Smooth muscle cell (in vitro differentiated cells): ENCODE measurements around the gene AP4E1. TPM values are rescaled to one million over a fixed set of nuclear protein-coding genes. Genes with fewer than 3 reads are reported as not detected.

Experiments
- DNase-seq: peaks from one replicate; lab custom pipeline; 2025; ENCODE audit not compliant: unreplicated experiment; lab: John Stamatoyannopoulos, UW
- H2AFZ ChIP-seq: fragments of 200-600 bp; sonication (generic); 2 replicates; pipeline ENCODE4 v1.6.0; 2016; ENCODE audit warnings: antibody characterized with exemption, low read depth, mild to moderate bottlenecking
- H3F3A ChIP-seq: fragments of 200-600 bp; sonication (generic); 2 replicates; pipeline ENCODE4 v1.6.0; 2017; ENCODE audit warnings: antibody characterized with exemption, low read depth
- H3K27ac ChIP-seq: fragments of 200-600 bp; sonication (generic); 2 replicates; pipeline ENCODE4 v1.5.1; 2016; ENCODE audit warnings: low read depth, mild to moderate bottlenecking
- H3K27me3 ChIP-seq: fragments of 200-600 bp; sonication (generic); 2 replicates; pipeline ENCODE4 v1.6.1; 2016; ENCODE audit warnings: low read depth, mild to moderate bottlenecking
- H3K36me3 ChIP-seq: fragments of 200-600 bp; sonication (generic); 2 replicates; pipeline ENCODE4 v1.5.1; 2016; ENCODE audit warnings: low read depth
- H3K4me1 ChIP-seq: fragments of 200-600 bp; sonication (generic); 2 replicates; pipeline ENCODE4 v1.5.1; 2016; ENCODE audit warnings: low read depth
- H3K4me2 ChIP-seq: fragments of 200-600 bp; sonication (generic); 2 replicates; pipeline ENCODE4 v1.6.0; 2016; ENCODE audit warnings: mild to moderate bottlenecking
- H3K4me3 ChIP-seq: fragments of 200-600 bp; sonication (generic); 2 replicates; pipeline ENCODE4 v1.5.1; 2016; ENCODE audit warnings: mild to moderate bottlenecking
- H3K79me2 ChIP-seq: fragments of 200-600 bp; sonication (generic); 2 replicates; pipeline ENCODE4 v1.6.0; 2016; ENCODE audit warnings: low read depth, mild to moderate bottlenecking
- H3K9ac ChIP-seq: fragments of 200-600 bp; sonication (generic); 2 replicates; pipeline ENCODE4 v1.6.0; 2016; ENCODE audit warnings: low read depth
- H3K9me3 ChIP-seq: fragments of 200-600 bp; sonication (generic); replicated peaks from 2 replicates; pipeline ENCODE4 v1.5.1; 2016; ENCODE audit warnings: low read depth
- H4K20me1 ChIP-seq: fragments of 200-600 bp; sonication (generic); 2 replicates; pipeline ENCODE4 v1.6.0; 2016; ENCODE audit warnings: low read depth
- WGBS: methylation state at CpG from one replicate; pipeline ENCODE4 v1.1.7; 2016; ENCODE audit warnings: low lambda C conversion rate; 5-methylcytosine and 5-hydroxymethylcytosine counted together
- polyA plus RNA-seq: library from polyadenylated mRNA; unstranded; fragments of >200 nt; fragmentation: Nextera tagmentation; extraction: Ambion mirVana; gene quantifications from 2 replicates; pipeline ENCODE4 v1.2.1, GENCODE V29; 2016
- total RNA-seq: library from RNA; depleted of rRNA; stranded (reverse); fragments of >200 nt; gene quantifications from 2 replicates; pipeline ENCODE4 v1.2.3, GENCODE V29; 2014
- TF ChIP-seq, protein P1 (sequence below): fragments of 200-600 bp; sonication (generic); IDR thresholded peaks from 2 replicates; pipeline ENCODE4 v1.5.1; 2017; ENCODE audit warnings: borderline replicate concordance, mild to moderate bottlenecking, antibody characterized with exemption; ENCODE audit not compliant: insufficient read depth, poor library complexity, severe bottlenecking

AP4E1 gene
- total and polyA plus RNA-seq, 2 experiments from 2014 or later: 2.3 to 8.2 TPM

DNA sequence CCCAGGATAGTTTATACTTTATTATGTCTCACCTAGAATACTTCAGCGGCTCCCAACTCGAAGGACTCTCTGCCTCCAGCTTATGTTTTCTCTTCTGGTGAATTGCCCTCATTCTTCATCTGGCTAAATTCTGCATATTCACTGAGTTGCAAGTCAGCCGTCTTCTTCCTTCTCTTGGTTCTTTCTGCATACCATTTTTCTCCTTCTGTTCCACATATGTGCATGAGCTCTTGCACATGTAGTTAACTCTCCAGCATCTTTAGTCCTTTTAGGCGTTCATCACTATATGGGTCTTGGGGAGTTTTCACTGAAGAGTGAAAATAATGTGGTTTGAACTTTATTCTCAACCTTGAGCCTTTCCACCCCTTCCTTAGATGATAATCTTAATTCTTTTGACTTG, 70.1 kb downstream of the AP4E1 start:
- Histone ChIP-seq H3K4me1 (peaks cover 14% of the 10 kb centered on the region), H4K20me1 (peaks cover 22% of the 10 kb centered on the region), H2AFZ (no peak overlapping the region), H3F3A (peaks cover 8% of the 10 kb centered on the region), H3K36me3 (peaks cover 4% of the 10 kb centered on the region), H3K4me2 (peak overlapping the region; percentile 56), H3K27me3 (no peaks in the 10 kb centered on the region), H3K9ac (no peak overlapping the region), H3K4me3 (no peak overlapping the region), H3K79me2 (no peaks in the 10 kb centered on the region), H3K9me3 (peaks cover 2% of the 10 kb centered on the region), H3K27ac (no peak overlapping the region)
- DNase-seq: no peak
- TF ChIP-seq, protein P1, sequence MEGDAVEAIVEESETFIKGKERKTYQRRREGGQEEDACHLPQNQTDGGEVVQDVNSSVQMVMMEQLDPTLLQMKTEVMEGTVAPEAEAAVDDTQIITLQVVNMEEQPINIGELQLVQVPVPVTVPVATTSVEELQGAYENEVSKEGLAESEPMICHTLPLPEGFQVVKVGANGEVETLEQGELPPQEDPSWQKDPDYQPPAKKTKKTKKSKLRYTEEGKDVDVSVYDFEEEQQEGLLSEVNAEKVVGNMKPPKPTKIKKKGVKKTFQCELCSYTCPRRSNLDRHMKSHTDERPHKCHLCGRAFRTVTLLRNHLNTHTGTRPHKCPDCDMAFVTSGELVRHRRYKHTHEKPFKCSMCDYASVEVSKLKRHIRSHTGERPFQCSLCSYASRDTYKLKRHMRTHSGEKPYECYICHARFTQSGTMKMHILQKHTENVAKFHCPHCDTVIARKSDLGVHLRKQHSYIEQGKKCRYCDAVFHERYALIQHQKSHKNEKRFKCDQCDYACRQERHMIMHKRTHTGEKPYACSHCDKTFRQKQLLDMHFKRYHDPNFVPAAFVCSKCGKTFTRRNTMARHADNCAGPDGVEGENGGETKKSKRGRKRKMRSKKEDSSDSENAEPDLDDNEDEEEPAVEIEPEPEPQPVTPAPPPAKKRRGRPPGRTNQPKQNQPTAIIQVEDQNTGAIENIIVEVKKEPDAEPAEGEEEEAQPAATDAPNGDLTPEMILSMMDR: no peak
- 77% methylated on average over 4 of the region's 4 CpGs for WGBS

DNA sequence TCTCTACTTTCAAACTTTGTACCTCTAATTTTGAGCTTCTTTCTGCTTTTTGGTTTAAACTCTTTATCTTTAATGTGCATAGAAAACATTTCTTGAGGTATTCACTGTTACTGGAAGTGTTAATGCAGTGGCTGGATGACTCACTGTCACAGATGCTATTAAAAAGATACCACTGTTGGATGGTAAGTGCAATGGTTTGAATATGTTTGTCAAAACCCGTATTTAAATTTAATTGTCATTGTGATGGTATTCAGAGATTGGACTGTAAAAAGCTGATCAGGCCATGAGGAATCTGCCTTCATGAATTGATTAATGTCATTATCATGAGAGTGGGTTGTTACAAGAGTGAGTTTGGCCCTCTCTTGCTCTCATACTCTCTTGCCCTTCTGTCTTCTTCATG, 70.6 kb downstream of the AP4E1 start:
- TF ChIP-seq, protein P1: no peak
- no peak for DNase-seq
- H3K4me2 ChIP-seq: peak overlapping the region; percentile 56
- H3K79me2 ChIP-seq: no peaks in the 10 kb centered on the region
- peaks cover 8% of the 10 kb centered on the region for H3F3A ChIP-seq
- H3K27me3 ChIP-seq: no peaks in the 10 kb centered on the region
- peaks cover 4% of the 10 kb centered on the region for H3K36me3 ChIP-seq
- H3K9ac ChIP-seq: no peak overlapping the region
- no peak overlapping the region for H3K4me3 ChIP-seq
- WGBS: 3% methylated on average over 1 of the region's 1 CpG
- peaks cover 14% of the 10 kb centered on the region for H3K4me1 ChIP-seq
- H2AFZ ChIP-seq: no peak overlapping the region
- H3K9me3 ChIP-seq: no peaks in the 10 kb centered on the region
- no peak overlapping the region for H3K27ac ChIP-seq
- H4K20me1 ChIP-seq: peaks cover 22% of the 10 kb centered on the region

DNA sequence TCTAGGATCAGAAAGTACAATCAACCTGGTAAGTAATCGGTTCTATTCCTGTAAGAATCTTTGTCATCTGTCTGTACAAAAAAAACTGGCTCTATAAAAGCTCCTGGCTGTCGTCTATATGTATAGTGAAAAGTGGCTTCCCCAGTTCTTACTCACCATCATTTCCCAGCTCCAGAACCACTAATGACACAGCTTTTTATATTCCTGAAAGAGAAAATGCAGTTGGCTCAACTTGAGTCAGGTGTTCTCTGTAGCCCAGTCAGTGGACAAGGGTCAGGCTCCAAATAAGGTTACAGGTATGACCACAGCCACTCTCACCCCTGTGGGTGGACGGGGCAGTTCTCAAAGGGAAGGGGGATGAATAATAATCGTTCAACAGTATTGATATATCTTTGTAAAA, 85.1 kb downstream of the AP4E1 start:
- H4K20me1 ChIP-seq: no peaks in the 10 kb centered on the region
- peak overlapping the region; percentile 51 for H3K27ac ChIP-seq
- H3K4me1 ChIP-seq: no peaks in the 10 kb centered on the region
- H3K9ac ChIP-seq: no peak overlapping the region
- WGBS: 69% methylated on average over 4 of the region's 4 CpGs
- no peak overlapping the region for H3K4me2 ChIP-seq
- H3K9me3 ChIP-seq: no peaks in the 10 kb centered on the region
- TF ChIP-seq, protein P1: no peak
- H3K27me3 ChIP-seq: no peaks in the 10 kb centered on the region
- no peak overlapping the region for H2AFZ ChIP-seq
- no peaks in the 10 kb centered on the region for H3K79me2 ChIP-seq
- no peak for DNase-seq
- no peaks in the 10 kb centered on the region for H3K36me3 ChIP-seq
- no peak overlapping the region for H3K4me3 ChIP-seq
- H3F3A ChIP-seq: no peaks in the 10 kb centered on the region

DNA sequence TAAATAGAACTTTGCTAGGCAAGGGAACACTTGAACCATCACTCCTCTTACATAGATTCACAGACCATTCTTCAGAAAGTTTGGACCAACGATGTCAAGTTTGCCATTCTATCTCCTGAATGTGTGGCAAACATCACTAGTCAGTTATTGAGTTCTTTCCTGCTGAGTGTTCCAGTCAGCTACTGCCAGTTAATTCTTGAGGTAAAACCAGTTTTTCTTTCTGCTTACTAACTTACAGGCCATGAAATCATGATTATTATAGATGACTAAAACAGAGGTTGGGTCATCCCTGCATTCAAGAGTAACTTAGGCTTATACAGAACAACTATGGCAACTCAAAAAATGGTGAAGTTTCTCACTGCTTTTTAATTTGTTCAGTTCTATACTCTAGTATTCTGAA, 88.2 kb downstream of the AP4E1 start:
- Histone ChIP-seq H3K9me3 (no peaks in the 10 kb centered on the region), H4K20me1 (no peaks in the 10 kb centered on the region), H2AFZ (no peak overlapping the region), H3K4me1 (no peaks in the 10 kb centered on the region), H3K36me3 (no peaks in the 10 kb centered on the region), H3K79me2 (no peaks in the 10 kb centered on the region), H3K9ac (no peak overlapping the region), H3K27ac (peak overlapping the region; percentile 70), H3K4me2 (no peak overlapping the region), H3K4me3 (no peak overlapping the region), H3K27me3 (no peaks in the 10 kb centered on the region), H3F3A (no peaks in the 10 kb centered on the region)
- DNase-seq: no peak
- 91% methylated on average over 1 of the region's 1 CpG for WGBS
- TF ChIP-seq, protein P1: no peak
